Sigmoid colon (tissue), 7 donors: ENCODE measurements around the gene BOC. TPM values are rescaled to one million over a fixed set of nuclear protein-coding genes. Genes with fewer than 3 reads are reported as not detected.

Source experiments
- DNase-seq: peaks from one replicate; pipeline ENCODE4 v3.0.0-alpha.2; 2019
- H3K27ac ChIP-seq, 4 donors: fragments of 200-600 bp; sonication (generic); one replicate each; pipeline ENCODE4 v1.5.1; 2016 to 2019; ENCODE audit warnings: mild to moderate bottlenecking in 1 of 4
- H3K27me3 ChIP-seq, 3 donors: fragments of 200-600 bp; sonication (generic); one replicate each; pipeline ENCODE4 v1.5.1; 2019; ENCODE audit warnings: mild to moderate bottlenecking in 1 of 3
- H3K36me3 ChIP-seq, 4 donors: fragments of 200-600 bp; sonication (generic); one replicate each; pipeline ENCODE4 v1.5.1; 2016 to 2019
- H3K4me1 ChIP-seq, 4 donors: fragments of 200-600 bp; sonication (generic); one replicate each; pipeline ENCODE4 v1.5.1; 2017 to 2019
- H3K4me3 ChIP-seq, 4 donors: fragments of 200-600 bp; sonication (generic); one replicate each; pipeline ENCODE4 v1.5.1; 2017 to 2019; ENCODE audit warnings: mild to moderate bottlenecking in 2 of 4, moderate library complexity in 1 of 4
- H3K9me3 ChIP-seq, 4 donors: fragments of 200-600 bp in 3 of 4; sonication (generic) in 3 of 4; one replicate each; pipeline versions ENCODE4 v1.5.1 to v1.6.1; 2013 to 2019
- EP300 ChIP-seq, 4 donors: sonication (generic); formaldehyde crosslinking; IDR thresholded peaks; one replicate each; pipeline ENCODE4 v1.6.1; 2017; ENCODE audit warnings: antibody characterized with exemption in 4 of 4
- POLR2A ChIP-seq, 2 donors: fragments of 450-650 bp; IDR thresholded peaks; one replicate each; pipeline ENCODE4 v1.6.1; 2016; ENCODE audit warnings: antibody characterized with exemption in 2 of 2, mild to moderate bottlenecking in 2 of 2, moderate library complexity in 2 of 2
- POLR2AphosphoS5 ChIP-seq, 4 donors: sonication (generic); formaldehyde crosslinking; IDR thresholded peaks; one replicate each; pipeline ENCODE4 v1.6.1; 2017; ENCODE audit warnings: antibody characterized with exemption in 4 of 4
- WGBS, 2 donors: extraction: QIAGEN DNeasy Blood & Tissue Kit; methylation state at CpG; one replicate each; pipeline ENCODE4 v1.1.7; 2013; 5-methylcytosine and 5-hydroxymethylcytosine counted together
- intact Hi-C: fragments of 100-400 bp; cut with DNase I; formaldehyde crosslinking; loops from one replicate; pipeline ENCODE4 v1.15.1; 2023
- polyA plus RNA-seq, 3 donors: library from polyadenylated mRNA; stranded (reverse); fragments of 200-250 nt; gene quantifications; one replicate each; pipeline ENCODE4 v1.2.3, GENCODE V29; 2013
- total RNA-seq, 4 donors: library from RNA; depleted of rRNA; stranded (reverse); fragments of >200 nt; gene quantifications; one replicate each; pipeline ENCODE4 v1.1.0, GENCODE V29; 2016
- TF ChIP-seq, protein P1 (sequence below), 4 experiments: fragments of 450-650 bp in 3 of 4; fragments of 200-600 bp in 1 of 4; IDR thresholded peaks; one replicate each; pipeline ENCODE4 v1.5.1; 2016 to 2019; ENCODE audit warnings: antibody characterized with exemption in 4 of 4, mild to moderate bottlenecking in 3 of 4, moderate library complexity in 2 of 4
- donor health status: healthy with polysubstance abuse.
- donor health status: Bipolar disorder and iron deficiency.
- donor health status: healthy.

BOC gene
- total and polyA plus RNA-seq, 7 donors = 1.6 to 122 (median 80.3) TPM

- WGBS, 2 donors = 90 to 93% methylated on average over 9 of the region's 9 CpGs
- Histone ChIP-seq H3K4me1 (peaks cover 0 to 42% (median 40%) of the 10 kb centered on the region in 4 donors), H3K36me3 (peaks cover 38 to 80% (median 49%) of the 10 kb centered on the region in 4 donors), H3K27me3 (no peaks in the 10 kb centered on the region), H3K27ac (peak overlapping the region in 1 of 4 donors; percentile 21), H3K4me3 (no peak overlapping the region), H3K9me3 (no peaks in the 10 kb centered on the region)
- TF ChIP-seq POLR2A (IDR thresholded peaks at IDR 0.05) = no peak
- TF ChIP-seq POLR2AphosphoS5 (IDR thresholded peaks at IDR 0.05) = no peak
- TF ChIP-seq, protein P1, sequence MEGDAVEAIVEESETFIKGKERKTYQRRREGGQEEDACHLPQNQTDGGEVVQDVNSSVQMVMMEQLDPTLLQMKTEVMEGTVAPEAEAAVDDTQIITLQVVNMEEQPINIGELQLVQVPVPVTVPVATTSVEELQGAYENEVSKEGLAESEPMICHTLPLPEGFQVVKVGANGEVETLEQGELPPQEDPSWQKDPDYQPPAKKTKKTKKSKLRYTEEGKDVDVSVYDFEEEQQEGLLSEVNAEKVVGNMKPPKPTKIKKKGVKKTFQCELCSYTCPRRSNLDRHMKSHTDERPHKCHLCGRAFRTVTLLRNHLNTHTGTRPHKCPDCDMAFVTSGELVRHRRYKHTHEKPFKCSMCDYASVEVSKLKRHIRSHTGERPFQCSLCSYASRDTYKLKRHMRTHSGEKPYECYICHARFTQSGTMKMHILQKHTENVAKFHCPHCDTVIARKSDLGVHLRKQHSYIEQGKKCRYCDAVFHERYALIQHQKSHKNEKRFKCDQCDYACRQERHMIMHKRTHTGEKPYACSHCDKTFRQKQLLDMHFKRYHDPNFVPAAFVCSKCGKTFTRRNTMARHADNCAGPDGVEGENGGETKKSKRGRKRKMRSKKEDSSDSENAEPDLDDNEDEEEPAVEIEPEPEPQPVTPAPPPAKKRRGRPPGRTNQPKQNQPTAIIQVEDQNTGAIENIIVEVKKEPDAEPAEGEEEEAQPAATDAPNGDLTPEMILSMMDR (IDR thresholded peaks at IDR 0.05) = no peak
- no peak for TF ChIP-seq EP300 (IDR thresholded peaks at IDR 0.05)
- intact Hi-C loops = no loop called here
- DNase-seq = no peak
These were observed 59.4 kb downstream of the BOC start for GRCh38 chr3:113270786-113271185.

GRCh38 chr3:113271189-113271588 is 59.8 kb downstream of the BOC start:
- WGBS, 2 donors = 58 to 78% methylated on average over 9 of the region's 9 CpGs
- TF ChIP-seq POLR2A (IDR thresholded peaks at IDR 0.05) (no peak), EP300 (IDR thresholded peaks at IDR 0.05) (no peak), POLR2AphosphoS5 (IDR thresholded peaks at IDR 0.05) (no peak)
- TF ChIP-seq, protein P1 (IDR thresholded peaks at IDR 0.05) = no peak
- Histone ChIP-seq H3K27ac (peak overlapping the region in 1 of 4 donors; percentile 21), H3K27me3 (no peaks in the 10 kb centered on the region), H3K4me3 (no peak overlapping the region), H3K4me1 (peaks cover 0 to 45% (median 43%) of the 10 kb centered on the region in 4 donors), H3K9me3 (no peaks in the 10 kb centered on the region), H3K36me3 (peaks cover 38 to 77% (median 49%) of the 10 kb centered on the region in 4 donors)
- peak; percentile 59 for DNase-seq
- intact Hi-C loops = no loop called here

DNA sequence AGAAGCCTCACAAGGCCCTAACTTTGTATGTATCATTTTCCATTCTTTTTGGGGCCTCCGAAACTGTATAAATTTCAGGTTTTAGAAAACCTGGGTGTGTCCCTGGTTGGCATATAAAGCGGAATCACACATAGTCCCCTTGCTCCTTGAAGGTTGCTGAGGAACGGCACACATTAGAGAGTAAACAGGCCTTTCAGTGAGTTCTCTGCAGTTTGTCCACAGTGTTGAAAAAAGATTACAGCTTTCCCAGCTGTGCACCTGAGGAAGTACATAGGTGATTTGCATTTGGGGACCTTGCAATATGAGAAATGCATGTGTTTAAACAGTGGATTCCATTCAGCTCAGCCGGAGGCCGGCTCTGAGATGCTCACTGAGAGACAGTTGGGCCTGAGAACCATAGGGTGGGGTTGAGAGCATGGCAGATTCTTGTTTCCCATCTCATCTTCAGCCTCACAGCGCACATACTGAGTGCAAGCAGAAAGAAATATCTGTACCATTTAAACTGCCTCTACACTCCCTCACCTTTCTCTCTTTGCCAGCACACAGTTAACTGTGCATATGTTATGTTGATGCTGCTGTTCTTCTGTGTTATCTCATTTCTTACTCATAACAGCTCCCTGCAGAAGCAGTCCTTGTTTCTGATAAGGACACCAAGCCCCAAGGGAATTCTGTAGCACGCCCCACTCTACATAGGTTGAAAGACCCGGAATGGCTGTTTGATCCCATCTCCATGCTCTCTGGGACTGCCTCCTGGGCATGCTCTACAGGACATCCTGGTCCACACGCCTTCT is 60.4 kb downstream of the BOC start:
- H3K4me1 ChIP-seq = peaks cover 0 to 47% (median 45%) of the 10 kb centered on the region in 4 donors
- intact Hi-C loops = no loop called here
- H3K27ac ChIP-seq = no peak overlapping the region
- TF ChIP-seq EP300 (IDR thresholded peaks at IDR 0.05) = no peak
- TF ChIP-seq, protein P1 (IDR thresholded peaks at IDR 0.05) = no peak
- no peak for TF ChIP-seq POLR2A (IDR thresholded peaks at IDR 0.05)
- no peak for TF ChIP-seq POLR2AphosphoS5 (IDR thresholded peaks at IDR 0.05)
- peaks cover 38 to 71% (median 49%) of the 10 kb centered on the region in 4 donors for H3K36me3 ChIP-seq
- no peaks in the 10 kb centered on the region for H3K9me3 ChIP-seq
- H3K27me3 ChIP-seq = no peaks in the 10 kb centered on the region
- DNase-seq = no peak
- H3K4me3 ChIP-seq = no peak overlapping the region
- 90 to 91% methylated on average over 9 of the region's 9 CpGs for WGBS, 2 donors

GRCh38 chr3:113272385-113272779 is 61.0 kb downstream of the BOC start:
- intact Hi-C loops = no loop called here
- Histone ChIP-seq H3K4me1 (peaks cover 0 to 47% (median 45%) of the 10 kb centered on the region in 4 donors), H3K4me3 (no peak overlapping the region), H3K27me3 (no peaks in the 10 kb centered on the region), H3K9me3 (no peaks in the 10 kb centered on the region), H3K27ac (no peak overlapping the region), H3K36me3 (peaks cover 38 to 70% (median 49%) of the 10 kb centered on the region in 4 donors)
- 95 to 96% methylated on average over 13 of the region's 13 CpGs for WGBS, 2 donors
- peak; percentile 61 for DNase-seq
- no peak for TF ChIP-seq EP300 (IDR thresholded peaks at IDR 0.05)
- no peak for TF ChIP-seq POLR2AphosphoS5 (IDR thresholded peaks at IDR 0.05)
- TF ChIP-seq, protein P1 (IDR thresholded peaks at IDR 0.05) = no peak
- no peak for TF ChIP-seq POLR2A (IDR thresholded peaks at IDR 0.05)
